ENCODE measurements around the gene COL5A1. TPM values are rescaled to one million over a fixed set of nuclear protein-coding genes. Genes with fewer than 3 reads are reported as not detected.
"Not testable (repeated sequence)": the region's sequence is repeated elsewhere in the genome, so short reads cannot be mapped to it uniquely, and the experiment has no call there.

COL5A1 gene
- total RNA-seq, 1 donor from 2014 or later: 435 TPM

DNA sequence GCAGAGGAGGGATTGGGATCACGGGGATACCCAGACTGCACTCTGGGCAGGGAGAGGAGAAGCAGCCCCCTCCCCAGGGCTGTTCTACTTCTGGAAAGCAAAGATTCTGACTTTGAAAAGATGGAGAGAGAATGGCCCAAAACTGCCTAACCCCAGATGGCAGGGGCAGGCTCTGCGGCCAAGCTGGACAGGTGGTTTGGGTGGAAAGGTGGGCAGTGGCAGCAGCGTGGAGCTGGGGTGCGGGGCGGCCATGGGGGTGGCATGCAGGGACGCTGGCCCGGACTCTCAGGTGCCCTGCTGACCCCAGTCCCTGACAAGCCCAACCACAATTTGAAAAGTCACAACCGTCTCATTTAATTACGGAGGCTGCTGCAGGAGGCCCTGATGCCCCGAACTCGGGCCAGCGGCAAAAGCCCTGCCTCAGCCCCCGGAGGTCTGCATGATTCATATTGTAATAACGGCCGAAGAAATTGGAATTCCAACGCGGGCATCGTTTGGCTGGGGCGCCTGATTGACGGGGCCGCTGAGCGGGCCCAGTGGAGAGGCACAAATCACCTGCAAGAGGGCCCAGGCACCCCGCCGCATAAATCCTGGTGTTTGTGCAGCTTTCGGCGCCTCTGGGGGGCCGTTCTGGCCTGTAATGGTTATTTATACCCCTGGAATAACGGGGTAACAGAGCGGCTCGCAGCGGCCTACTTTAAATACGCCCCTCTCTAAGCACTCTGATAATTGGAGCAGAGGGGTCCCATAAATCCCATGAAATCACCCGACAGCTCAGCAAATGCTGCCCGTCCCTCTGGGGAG is 197.2 kb downstream of the COL5A1 start:
- DNase-seq: no peak

DNA sequence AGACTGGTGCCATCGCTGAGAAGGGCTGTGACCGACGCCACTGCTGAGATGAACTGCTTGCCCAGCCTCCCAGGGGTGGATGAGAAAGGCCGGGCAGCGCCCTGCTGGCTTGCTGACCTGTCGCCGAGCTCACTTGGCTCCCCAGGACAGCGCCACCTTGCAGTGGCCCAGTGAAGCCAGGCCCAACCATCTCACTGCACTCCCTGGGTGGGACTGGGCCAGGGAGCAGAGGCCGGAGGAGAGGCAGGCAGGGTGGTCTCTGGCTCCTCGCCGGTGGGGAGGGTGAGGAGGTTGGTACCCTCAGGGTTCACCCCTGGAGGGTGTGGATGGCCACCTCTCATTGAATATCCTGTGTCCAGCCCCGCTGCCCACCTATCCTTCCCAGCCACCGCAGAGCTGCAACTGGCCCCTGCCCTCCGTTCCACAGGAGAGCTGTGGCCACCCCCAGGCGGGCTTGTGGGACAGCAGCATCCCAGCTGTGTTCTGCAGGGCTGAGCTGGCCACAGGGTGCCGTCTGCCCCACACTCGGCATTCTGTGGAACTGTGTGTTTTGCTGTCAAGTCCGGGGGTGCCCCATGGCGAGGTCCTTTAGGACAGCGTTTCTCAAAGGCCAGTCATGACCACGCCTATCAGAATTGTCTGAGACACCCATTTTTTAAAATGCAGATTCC is 198.0 kb downstream of the COL5A1 start:
- DNase-seq: no peak

DNA sequence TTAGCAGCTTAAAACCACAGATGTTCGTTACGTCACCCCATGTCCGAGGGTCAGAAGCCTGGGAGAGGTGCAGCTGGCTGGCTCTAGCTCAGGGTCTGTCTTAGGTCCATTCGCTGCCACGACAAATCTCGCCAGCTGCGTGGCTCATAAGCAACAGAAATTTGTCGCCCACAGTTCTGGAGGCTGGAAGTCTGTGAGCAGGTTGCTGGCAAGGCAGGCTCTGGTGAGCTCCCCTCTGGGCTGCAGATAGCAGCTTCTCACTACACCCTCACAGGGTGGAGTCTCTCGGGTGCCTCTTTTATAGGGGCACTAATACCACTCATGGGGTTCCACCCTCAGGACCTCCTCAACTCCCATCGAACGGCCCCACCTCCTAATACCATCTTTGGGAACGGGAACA is 198.9 kb downstream of the COL5A1 start:
- no peak for DNase-seq

DNA sequence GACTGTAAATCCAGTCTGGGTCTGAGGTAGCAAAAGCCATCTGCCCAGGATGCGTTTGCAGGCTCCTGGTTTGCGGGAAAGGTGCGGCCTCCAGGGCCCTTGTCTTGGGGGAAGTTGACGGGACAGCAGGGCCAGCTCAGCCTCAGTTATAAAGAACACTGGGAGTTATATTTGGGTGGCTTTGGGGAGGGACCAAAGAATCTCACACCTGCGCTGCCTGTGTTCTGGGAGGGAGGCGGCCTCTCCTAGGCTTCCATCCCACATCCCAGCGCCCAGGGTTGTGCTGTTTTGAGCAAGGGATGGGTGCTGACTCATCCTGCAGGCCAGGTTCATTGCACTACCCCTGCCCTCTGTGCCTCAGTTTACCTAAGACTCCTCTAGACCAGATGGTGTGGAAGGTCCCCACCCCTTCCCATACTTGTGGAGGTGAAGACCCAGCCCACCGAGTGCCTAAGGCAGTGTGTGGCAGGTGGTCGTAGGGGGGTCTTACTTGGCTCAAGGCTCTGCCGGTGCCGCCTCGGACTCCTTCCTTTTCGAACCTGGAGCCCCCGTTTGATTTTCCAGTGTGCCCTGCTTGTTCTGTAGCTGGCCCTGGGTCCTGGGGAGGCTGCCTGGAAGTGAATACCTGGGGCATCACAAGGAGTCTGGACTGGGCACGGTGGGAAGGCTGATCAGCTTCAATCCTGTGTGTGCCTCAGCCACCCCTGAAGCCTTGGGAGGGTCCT is 199.7 kb downstream of the COL5A1 start:
- no peak for DNase-seq

DNA sequence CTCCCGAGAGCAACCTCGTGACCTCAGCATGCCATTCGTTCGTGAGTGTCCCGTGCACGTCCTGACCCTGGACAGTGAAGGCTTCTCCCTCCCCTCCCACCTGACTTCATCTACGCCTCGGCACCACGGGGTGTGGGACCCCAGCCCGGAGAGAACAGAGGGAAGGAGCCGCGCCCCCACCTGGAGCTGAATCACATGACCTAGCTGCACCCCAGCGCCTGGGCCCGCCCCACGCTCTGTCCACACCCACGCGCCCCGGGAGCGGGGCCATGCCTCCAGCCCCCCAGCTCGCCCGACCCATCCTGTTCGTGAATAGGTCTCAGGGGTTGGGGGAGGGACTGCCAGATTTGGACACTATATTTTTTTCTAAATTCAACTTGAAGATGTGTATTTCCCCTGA is 200.7 kb downstream of the COL5A1 start:
- no peak for DNase-seq

DNA sequence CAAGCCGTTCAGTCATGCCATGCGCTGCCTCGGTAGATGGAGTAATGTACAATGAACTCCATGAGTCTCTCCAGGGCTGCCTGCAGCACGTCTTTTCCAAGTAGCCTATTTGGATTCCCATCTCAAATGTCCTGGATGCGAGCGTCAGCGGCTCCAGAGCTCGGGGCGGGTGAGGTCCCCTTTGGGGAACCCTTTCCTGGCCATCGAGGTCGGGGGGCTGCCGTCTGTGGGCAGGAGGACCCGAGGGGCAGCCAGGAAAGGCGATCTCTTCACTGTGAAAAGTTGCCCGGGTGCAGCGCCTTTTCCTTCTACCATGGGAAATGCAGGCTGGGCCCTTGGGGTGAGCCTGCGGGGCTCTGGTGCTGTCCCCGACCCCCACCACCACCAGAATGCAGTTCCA is 202.1 kb downstream of the COL5A1 start:
- no peak for DNase-seq

DNA sequence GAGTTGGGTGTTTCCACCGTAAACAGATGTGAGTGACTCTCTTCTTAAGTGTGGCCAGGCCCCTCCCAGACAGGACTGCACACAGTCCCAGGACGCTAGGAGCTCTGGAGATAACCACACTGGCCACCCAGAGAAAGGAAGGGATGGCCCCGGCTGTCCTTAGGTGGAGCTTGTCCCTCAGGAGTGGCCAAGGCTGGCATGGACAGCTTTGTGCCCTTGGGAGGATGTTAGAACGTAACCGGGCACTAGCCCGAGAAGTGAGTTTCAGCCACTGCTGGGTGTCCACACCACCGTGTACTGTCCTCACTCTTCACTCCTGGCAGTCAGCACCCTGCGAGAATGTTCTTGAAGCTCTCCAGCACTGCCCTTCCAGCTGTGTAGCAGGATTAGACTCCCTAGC is 203.2 kb downstream of the COL5A1 start:
- DNase-seq: no peak

DNA sequence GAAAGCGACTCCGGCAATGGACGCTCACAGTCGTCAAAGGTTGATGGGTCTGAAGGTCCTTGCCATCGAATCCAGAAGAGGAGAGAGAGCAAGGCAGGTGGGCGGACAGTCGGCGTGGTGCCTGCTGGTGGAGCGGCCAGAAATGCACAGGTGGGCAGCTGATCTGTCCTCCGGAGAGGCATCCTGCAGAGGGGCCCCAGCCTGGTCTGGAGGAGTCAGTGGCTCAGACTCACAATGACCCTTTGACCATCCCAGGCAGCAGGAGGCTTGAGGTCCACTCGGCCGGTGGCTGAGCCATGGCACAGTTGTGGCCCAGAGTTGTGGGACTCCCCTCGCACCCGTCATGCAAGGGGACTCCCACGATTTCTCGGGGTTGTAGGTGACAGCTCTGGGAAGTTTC is 204.6 kb downstream of the COL5A1 start:
- DNase-seq: no peak

DNA sequence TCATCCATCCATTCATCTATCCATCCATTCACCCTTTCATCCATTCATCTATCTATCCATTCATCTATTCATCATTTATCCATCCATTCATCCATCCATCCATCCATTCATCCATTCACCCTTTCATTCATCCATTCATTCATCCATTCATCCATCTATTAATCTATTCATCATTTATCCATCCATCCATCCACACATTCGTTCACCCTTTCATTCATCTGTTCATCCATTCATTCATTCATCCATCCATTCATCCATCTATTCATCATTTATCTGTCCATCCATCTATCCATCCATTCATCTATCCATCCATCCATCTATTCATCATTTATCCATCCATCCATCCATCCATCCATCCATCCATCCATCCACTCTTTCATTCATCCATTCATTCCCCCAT is 205.1 kb downstream of the COL5A1 start:
- DNase-seq: no peak

DNA sequence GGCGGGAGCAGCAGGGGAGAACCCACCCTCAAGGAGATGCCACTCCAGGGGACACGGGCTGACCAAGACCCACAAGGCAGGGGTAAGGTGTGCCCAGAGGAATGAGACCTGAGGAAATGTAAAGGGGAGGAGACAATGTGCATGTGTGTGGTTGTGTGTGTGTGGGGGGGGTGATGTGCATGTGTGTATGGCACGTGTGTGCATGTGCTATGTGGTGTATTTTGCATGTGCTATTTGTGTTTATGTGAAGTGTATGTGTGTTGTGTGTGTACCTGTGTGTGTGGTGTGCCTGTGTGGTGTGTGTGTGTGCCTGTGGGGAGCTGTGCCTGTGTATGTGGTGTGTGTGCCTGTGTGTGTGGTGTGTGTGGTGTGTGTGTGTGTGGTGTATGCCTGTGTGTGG is 205.5 kb downstream of the COL5A1 start:
- DNase-seq: no peak

DNA sequence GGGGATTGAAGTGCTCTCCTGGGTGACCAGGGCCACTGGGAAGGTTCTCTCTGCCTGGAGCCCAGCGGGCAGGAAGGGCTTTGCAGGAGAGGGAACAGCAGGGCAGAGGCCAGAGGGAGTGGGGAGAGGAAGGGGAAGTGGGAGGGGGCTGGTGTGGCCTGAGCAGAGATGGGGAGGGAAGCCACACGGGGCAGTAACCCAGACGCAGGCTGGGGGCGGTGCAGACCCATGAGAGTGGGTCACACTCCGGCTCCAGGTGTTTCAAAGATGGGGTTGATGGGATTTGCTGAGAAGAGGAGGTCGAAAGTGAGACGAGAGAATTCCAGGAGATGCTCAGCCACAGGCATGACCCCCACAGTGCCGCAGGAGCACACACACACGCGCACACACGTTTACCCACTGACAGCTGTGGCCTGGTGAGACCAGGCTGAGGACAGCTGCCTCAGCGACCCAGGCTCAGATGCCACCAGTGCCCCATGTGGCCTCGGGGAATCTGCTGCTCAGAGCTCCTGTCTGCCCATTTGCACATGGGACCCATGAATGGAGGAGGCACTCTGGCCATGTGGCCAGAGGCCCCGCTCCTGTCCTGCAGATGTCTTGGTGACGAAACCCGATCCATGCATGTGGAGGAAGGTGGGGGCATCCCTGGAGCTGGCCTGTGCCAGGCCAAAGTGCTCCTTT is 206.3 kb downstream of the COL5A1 start:
- DNase-seq: no peak

DNA sequence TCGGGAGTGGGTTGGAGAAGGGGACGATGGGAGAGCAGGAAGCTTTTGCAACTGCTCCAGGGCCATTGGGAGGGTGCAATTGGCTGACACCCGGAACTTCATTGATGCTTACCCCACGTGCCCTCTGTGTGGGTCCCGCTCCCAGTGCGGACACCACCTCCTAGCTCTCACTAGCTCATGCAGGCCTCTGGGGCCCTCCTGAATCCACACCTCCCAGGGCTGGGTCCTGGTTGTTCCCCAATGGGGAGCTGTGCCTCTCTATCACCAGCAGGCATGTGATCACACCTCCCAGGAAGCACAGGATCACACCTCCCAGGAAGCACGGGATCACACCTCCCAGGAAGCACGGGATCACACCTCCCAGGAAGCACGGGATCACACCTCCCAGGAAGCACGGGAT is 206.9 kb downstream of the COL5A1 start:
- no peak for DNase-seq

DNA sequence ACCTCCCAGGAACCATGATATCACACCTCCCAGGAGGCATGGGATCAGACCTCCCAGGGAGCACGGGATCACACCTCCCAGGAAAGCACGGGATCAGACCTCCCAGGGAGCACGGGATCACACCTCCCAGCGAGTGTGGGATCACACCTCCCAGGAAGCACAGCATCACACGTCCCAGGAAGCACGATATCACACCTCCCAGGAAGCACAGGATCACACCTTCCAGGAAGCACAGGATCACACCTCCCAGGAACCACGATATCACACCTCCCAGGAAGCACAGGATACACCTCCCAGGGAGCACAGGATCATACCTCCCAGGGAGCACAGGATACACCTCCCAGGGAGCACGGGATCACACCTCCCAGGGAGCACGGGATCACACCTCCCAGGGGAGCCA is 209.0 kb downstream of the COL5A1 start:
- DNase-seq: no peak

DNA sequence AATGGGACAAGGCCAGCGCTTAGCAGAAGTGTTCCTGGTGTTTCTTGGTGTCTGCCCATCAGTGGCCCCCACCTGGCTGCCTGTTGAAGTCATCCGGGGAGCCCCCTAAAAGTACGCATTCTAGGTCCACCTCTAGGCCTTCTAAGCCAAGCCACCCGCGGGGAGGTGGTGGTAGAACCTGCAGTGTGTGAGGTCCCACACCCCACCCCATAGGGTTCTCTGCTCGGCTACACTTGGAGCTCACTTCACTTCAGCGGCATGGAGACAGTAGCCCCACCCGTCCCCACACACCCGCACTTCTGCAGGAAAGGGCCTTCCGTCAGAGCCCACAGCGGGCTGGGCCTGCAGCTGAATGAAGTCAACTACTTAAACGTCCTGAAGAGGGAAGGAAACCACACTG is 209.4 kb downstream of the COL5A1 start:
- no peak for DNase-seq

DNA sequence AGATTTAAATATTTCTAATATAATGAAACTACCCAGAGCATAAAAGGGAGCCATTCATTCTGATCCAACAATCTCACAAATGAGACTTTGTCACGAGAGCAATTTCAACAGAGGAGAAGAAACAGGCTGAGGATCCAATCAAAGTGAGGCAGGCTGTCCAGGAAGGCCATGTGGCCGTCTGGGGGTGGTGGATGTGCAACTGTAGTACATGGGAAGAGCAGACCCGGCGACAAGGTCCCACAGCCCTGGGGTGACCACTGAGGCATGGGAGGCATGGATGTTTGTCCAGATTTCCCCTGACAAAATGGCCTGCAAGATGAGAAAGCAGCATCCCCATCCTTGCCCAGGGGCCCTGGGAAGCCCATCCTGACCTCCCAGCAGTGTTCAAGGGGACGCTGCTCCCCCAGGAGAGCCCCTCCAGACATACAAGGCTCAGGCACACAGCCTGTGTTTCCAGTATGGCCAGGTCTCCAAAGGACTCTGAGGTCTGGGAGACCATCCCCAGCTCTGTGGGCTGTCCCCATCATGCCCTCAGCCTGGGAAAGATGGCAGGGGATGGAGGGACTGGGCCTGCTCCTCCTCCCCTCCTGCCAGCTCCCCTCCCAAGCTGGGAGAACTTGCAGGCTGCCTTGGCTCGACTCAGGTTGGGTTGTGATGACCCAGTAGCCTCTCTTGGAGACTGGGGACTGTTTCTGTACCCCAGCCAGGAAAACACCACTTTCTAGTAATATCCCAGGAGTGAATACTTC is 211.5 kb downstream of the COL5A1 start:
- no peak for DNase-seq

DNA sequence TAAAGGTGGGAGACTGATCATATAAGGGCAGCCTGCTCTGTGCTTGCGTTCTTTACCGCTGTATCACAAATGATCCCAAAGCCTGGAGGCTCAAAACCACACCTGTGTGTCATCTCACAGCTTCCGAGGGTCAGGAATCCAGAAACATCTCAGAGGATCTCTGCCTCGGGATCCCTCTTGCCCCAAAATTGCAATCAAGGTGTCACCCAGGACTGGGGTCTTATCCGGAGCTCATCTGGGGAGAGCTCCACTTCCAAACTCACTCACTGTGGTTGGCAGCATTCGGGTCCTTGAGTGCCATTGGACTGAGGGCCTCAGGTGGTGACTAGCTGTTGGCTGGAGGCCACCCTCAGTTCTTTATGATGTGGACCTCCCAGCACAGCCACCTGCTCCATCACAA is 212.3 kb downstream of the COL5A1 start:
- no peak for DNase-seq

DNA sequence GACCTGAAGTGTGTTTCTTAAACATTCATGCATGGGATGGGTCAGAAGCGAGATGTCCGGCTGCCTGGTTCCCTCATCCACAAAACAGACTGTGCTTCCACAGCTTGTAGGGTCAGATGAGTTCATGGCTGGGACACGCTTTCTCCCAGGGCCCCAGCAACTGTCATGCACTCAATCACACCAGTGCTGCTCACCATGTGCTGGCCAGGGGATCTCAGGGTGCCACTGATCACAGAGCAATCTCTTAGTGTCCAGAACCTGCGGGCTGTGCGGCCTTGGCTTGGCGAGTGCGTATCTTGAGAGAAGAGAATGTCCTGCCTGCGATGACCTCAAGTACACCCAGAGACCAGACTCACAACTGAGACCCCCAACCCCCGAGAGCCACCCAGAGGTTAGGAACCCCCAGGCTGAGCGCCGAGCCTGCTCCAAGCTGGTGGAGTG is 213.0 kb downstream of the COL5A1 start:
- DNase-seq: no peak

DNA sequence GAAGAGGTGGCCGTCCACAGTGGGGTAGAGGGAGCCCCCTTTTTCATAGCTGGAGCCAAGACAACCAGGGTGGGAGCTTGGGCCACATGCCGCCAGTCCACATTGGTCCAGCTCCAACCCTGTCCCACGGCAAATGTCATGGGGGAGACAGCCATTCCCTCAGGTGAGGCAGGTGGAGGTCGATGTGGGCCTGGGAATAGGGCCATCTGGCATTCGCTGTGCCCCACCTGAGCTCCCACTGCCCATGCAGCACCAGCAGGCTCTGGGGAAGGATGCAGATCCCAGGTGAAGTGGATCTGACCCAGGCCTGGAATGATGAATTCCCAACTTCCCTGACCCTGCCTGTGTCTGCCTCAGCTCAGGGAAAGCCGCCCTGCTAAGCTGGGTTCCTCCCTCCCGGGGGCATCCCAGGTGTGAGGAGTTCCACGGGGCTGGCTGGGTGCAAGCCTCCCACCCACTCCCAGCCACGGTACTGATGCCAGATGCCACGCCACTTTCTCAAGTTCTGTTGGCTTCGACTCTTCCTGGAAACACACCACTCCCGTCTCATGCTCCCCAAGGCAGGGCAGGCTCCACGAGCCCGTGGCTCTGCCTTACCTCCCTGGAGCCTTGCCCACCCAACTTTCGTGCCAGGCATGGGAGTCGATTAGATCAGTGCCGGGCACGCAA is 213.8 kb downstream of the COL5A1 start:
- no peak for DNase-seq

DNA sequence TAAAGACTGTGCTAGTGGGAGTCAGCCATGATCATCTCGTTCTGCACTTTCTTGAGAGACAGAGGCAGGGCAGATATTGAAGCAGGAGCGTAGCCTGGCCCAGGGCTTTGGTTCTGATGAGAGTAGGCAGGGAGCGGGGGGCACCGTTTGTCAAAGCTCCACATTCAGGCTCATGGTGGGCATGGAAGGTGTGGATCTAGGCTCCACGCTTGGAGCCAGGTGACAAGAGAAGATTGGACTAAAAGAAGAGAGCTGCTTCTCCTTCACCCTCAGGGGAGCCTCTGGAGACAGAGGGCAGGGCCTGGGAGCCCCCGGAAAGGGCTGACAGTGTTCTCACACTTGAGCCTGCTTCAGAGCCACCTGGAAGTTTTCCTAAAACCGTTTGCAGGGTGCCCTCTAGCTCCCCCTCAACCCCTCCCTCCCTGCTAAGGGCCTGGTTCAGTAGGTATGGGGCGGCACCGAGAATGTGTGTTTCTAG is 214.3 kb downstream of the COL5A1 start:
- DNase-seq: no peak

DNA sequence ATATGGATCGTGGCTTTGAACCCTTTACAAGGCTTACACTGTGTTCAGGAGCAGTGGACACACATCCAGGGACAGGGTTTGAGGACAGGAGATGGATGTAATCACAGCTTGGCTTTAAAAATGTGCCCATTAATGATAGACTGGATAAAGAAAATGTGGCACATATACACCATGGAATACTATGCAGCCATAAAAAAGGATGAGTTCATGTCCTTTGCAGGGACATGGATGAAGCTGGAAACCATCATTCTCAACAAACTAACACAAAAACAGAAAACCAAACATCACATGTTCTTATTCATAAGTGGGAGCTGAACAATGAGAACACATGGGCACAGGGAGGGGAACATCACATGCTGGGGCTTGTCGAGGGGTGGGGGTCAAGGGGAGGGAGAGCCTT is 215.8 kb downstream of the COL5A1 start:
- DNase-seq: not testable (repeated sequence)

Measured in tongue (tissue), 2 donors.